HL-60/S4 (cell line): Measurements from ENCODE around the gene GRID1.

Source experiments
- in situ Hi-C: fragments of 300-500 bp; cut with MboI; formaldehyde crosslinking; loops from 2 replicates; pipeline ENCODE4 v1.14.3; 2022; ENCODE audit warnings: low sequenced_read_pairs

Gene GRID1

DNA sequence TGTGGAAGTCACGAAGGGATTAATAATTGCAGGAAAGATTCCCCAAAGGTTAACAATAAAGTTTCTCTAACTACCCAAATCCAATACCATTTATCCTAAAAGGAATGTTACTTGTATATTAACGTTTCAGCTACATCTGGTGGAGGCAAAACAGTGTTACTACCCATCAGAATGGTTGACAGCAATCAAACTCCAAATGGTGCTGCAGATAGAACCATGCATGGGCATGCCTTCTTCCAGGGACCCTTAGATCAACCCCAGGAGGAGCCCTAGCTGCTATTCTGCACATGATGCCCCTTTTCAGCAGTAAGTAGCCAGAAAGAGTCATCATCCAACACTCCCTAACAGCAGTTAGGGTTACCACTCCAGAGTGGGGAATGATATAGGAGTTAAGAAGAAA is 336.3 kb downstream of the GRID1 start:
- in situ Hi-C loops = no loop called here

DNA sequence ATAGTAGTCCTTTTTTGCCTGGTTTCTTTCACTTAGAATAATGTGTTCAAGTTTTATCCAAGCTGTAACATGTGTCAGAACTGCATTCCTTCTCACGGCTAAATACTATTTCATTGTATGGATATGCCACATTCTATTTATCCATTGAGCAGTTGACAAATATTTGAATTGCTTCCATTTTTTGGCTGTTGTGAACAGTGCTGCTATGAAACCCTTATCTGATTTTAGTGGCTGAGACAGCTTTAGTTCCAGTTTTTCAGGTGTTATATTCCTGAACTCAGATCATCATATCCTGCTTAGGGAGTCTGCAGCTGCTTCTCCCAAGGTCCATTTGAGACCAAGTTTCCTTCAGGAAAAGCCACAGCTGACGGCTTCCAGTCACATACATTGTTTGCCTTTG is 339.2 kb downstream of the GRID1 start:
- in situ Hi-C loops = no loop called here

DNA sequence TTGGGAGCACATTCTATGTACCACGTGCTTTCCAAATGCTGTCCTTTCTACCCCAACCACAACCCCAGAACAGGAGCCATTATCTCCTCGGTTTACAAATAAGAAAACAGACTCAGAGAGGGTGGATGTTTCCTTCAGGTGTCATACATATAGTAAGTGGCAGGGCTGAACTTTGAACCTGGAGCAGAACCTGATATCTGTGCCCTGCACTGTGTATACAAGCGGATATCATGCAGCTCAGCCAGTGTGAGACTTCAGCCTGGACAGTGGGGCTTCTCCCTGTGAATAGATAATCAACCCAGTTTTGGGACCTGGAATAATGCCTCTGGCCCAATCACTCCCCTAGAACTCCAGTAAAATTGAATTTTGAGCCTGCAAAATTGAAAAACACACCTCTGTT is 341.1 kb downstream of the GRID1 start:
- in situ Hi-C loops = no loop called here

DNA sequence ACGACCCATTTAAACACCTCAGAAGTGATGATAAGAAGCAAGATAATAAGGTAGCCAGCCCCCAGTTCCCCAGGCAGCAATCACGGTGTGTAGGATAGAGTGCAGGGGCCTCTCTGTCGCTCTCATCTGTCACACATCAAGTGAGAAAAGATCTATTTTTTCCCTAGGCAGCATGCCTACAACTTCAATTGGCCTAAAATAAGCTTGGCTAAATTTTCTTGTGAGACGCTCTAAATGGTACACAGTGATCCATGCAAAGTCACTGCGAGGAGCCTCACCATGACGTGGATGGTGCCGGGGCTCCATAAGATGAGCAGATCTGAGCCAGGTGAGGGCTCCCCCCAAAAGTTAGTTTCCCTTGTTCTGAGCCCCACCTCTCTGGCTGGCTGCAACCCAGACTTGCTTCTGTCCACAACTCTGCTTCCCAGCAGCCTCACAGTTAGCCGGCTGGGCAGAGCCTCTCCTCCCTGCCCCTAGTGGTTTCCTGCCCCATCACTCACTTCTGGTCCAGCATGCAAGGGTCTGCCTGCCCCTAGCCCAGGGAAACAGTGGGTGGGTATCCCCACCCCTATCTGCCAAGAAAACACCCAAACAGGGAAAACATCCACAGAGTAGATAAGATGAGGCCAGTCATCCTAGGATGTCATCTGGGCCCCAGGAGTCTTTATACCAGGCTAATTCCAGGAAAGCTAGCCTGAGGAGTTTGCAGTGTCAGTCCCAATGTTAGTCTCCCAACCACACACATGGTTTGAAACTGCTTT is 342.1 kb downstream of the GRID1 start:
- in situ Hi-C loops = no loop called here

DNA sequence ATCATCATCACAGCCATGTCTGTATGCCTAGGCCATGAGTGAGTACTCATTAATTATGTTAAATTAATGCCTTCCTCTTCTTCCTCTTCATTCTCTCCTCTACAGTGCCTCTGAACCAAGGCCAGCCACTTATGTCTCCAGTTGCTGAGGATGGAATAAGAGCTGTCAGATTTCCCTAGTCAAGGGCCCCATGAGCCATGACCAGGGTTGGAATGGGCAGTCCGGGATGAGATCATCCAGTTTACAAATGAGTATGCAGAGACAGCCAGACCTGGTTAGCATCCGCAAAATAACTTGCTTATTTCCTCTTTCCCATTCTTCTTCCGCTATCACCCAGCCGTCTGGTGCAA is 342.7 kb downstream of the GRID1 start:
- in situ Hi-C loops = no loop called here

DNA sequence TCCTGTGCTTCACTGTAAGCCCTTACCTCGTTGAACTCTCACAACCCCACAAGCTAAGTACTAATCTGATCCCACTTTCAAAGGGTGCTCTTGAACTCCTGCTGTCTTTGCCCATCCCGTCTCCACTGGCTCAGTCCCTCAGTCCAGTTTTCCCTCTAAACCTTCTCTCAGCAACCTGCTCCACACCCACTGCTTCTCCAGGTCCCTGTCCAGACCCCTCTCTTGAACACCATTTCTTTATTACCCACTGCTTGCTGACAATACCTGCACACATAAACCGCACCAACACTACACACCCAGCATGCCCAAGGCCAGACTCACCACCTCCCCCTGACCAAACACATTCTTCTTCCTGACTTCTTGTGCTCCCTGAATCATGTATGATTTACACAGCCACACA is 343.3 kb downstream of the GRID1 start:
- in situ Hi-C loops = no loop called here

DNA sequence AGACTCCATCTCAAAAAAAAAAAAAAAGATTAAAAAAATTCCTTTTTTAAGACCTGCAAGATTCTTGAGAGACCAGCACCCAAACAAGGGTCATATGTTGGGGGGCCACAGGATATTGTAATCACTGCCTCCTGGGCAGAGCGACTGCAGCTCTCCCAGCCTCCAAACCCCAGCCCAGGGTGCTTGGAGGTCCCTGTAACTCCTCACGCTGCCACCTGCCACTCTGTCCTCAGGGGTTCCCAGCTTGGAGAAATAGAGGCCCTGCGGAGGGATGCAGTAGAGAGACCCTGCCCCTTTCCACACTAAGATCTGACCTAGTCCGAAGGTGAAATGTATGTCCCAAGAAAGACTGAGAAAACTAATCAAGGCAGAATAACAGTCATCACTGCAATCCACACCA is 343.7 kb downstream of the GRID1 start:
- in situ Hi-C loops = no loop called here

DNA sequence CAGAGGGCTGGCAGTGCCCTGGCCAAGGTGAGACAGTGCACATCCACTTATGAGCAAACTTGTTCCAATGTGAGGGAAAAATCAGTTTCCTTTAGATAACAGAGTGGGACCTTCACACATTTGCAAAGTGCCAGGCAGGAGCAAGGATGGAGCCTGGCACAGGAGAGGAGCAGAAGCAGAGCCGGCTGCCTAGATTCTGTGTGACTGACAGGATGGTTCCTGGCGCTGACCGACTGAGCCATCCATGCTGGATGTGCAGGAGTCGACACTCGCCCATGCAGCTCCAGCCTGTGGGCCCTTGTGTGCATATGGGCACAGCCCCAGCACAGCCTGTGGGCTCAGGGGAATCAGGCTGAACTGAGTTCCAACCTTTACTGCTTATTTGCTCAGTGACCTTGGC is 346.5 kb downstream of the GRID1 start:
- in situ Hi-C loops = no loop called here

DNA sequence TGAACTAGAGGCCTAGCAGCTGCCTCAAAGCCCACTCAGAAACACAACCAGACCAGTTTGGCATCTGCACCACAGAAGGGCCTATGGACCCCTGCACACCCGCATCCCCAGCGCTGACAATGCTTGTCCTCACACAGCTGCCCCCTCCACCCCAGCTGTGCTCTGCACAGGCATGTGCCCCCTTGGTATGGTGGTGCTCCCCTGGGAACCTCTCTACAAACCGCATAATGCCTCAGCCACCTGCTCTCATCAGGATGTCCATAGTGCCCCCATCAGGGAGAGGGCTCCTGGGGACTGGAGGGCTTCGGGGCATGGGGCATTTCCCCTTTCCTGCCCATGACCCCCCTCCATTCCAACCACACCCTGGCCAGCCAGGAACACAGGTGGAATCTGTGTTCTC is 347.5 kb downstream of the GRID1 start:
- in situ Hi-C loops = no loop called here

DNA sequence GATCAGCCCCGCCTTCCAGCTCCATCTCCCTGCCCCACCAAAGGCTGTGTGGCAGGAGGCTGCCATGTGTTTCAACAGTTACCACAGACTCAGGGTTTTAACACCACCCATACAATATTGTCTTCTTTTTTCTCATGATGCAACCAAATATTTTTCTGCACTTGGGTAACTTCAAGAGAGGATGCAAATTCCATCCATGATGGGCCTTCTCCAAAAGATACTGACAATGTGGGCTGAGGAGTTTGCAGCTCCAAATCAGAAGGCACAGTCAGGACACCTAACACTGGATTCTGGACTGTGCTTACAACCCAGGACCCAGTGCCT is 347.9 kb downstream of the GRID1 start:
- in situ Hi-C loops = no loop called here

DNA sequence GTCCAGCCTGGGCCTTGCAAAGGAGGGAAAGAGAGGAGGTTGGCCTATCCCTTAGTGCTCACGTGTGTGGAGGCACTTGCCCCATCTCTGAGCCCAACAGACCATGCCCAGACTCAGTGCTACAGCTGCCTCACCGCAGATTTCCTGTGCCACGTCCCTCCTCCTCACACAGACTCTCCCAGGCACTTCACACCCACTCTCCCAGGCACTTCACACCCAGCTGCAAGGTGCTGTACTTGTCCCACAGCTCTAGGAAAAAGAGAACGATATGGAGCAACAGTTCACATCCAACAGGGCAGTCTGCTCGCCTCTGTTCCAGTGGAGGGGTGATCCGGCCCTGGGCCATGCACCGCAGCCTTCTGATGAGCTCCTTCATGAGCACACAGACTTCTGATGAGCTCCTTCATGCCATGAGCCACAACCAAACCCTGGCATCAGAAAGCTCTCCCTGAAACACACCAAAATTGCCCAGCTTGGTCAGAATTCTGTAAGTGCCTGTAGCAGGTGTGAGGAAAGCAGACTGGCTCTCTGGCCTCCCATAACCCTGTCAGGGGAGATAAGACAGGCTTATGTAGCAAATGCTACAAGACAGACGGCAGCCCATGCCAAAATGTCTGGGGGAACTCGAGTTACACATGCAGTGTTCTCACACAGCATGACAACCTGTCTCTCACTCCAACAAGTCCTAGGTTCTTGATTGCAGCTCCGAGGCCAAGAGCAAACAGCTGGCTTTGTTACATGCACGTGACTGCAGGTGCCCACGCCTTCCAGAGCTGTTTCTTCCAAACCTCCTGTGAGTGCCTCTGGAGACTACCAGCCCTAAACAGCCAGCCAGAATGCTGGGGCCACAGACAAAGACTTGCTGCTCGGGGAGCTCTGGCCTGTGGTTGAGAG is 348.5 kb downstream of the GRID1 start:
- in situ Hi-C loops = no loop called here

DNA sequence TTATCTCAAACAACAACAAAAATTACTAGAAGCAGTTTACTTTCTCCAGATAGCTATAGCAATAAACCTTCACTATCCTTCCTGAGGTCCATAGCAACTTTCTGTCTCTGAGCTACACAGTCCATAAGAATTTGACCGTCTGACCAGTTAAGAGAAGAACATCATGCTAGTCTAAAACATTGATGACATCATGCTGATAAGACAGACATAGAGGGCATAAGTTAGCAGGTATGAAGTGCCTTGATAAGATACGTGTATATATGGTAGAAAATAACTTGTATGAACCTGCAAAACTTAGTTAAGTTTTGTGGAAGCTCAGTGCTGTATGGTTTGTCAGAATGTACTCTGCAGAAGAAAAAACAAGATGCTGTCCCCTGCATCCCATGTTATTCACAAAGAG is 353.0 kb downstream of the GRID1 start:
- in situ Hi-C loops = no loop called here

DNA sequence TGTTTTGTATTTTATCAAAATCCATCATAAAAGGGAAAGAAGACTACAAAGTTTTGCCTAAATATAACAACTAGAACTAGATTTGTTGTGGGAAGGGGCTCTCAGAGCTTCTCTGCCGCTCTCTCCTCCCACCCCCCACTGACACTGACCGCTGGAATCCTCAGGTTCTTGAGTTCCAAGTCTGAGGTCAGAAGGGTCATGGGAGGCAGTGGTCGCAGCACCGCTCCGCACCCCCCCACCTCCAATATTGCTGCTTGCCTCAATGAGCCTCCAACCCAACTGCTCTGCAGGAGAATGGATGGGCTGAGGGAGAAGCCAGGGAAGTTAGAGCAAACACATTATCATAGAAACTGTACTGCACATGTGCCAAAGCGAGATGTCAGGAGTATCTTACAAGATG is 359.4 kb downstream of the GRID1 start:
- in situ Hi-C loops = no loop called here

DNA sequence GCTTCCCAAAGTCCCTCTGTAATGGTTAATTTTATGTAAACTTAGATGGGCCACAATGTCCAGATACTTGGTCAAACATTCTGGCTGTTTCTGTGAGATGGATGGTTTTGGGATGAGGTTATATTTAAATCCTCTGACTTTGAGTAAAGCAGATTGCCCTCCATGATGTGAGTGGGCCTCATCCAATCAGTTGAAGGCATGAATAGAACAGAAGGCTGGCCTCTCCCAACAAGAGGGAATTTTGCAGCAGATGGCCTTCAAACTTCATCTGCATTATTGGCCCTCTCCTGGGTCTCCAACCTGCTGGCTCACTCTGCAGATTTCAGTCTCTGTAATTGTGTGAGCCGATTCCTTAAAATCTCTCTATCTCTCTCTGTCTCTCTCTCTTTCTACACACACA is 362.3 kb downstream of the GRID1 start:
- in situ Hi-C loops = no loop called here

DNA sequence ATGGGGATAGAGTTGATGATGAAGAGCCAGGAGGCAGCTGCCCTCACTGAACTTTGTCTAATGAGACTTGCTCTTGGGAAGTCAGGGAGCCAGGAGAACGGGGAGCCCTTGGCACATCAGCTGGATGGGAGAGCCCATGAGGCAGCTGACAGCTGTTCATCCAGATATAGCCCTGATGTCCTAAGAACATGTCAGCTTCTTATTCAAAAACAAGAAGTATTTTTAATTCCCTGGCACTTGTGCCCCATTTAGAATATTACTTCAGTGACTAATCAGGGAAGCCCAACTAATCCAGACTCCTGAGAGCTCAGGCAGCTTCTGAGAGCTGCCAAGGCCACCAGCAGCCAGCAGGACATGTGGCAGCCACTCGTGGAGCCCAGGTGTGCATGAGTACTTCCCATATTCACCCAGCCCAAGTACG is 363.4 kb downstream of the GRID1 start:
- in situ Hi-C loops = no loop called here

DNA sequence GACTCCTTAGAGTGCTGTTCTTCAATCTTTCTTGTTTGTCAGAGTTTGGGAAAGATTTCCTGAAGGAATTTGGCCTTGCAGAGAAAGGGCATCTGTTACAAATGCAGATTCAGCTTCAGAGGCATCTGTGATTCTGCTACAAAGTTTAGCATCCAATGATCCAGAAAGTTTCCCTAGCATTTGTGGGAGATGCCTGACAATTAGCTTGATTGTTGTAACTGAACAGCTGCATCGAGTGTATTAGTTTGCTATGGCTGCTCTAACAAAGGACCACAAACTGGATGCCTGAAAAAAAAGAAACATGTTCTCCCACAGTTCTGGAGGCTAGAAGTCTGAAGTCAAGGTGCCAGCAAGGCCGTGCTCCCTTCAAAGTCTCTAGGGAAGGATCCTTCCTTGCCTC is 365.1 kb downstream of the GRID1 start:
- in situ Hi-C loops = no loop called here

DNA sequence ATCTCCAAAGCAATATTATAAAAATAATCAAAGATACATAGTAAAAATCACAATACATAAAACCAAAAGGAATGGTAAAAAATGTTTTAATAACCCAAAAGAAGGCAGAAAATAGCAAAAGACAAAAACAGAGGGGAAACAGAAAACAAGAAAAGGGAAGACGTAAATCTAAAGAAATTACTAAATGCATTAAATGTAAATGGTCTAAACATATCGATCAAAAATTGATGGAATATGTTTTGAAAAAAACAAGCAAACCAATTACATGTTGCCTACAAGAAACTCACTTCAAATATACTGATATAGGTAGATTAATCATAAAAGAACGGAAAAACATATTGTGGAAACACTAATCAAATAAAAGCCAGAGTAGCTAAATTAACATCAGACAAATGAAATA is 369.1 kb downstream of the GRID1 start:
- in situ Hi-C loops = no loop called here

DNA sequence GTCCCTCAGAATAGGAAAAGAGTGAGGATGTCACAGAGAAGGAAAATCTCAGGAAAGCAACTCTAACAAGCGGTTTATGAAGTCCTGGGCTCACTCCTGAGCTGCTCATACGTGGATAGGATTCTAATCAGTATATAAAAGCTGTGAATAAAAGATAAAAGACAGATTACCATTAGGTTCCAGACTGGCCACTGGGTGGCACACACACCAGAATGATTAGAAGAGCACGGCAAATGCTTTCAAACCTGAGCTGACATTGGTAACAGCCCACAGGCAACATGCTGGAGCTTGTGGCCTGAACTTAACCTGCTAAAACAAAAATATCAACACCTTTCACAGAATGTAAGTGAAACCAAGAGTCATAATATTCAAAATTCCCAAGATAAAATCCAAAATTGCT is 370.8 kb downstream of the GRID1 start:
- in situ Hi-C loops = no loop called here

DNA sequence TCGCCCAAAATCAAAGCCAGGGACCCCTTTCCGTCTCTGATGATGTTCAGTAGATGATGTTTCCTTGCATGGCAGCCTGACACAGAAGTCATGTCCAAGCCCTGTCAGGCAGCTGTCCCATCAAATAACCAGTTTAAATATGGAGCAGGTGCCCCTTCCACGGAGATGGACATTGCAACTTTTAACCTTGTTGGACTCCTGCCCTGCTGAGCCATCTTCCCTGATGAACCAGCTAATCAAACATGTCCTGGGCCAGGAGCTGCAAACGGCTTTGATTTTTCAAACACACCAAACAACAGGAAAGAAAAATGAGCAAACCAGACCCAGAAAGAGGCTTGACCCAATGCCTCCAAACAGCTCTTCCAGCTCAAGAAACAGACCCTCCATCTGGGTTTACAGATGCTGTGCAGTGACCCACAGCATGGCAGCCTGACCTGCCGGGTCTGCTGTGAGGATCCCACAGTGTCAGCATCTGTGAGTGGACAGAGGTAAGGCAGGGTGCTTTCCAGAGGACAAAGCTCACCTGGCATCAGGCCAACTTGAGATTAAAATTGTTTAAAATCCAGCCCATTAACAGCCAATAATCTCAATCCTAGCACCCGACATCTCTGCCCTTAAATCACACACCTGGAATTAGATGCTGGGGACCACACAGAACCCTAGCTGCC is 372.6 kb downstream of the GRID1 start:
- in situ Hi-C loops = no loop called here

DNA sequence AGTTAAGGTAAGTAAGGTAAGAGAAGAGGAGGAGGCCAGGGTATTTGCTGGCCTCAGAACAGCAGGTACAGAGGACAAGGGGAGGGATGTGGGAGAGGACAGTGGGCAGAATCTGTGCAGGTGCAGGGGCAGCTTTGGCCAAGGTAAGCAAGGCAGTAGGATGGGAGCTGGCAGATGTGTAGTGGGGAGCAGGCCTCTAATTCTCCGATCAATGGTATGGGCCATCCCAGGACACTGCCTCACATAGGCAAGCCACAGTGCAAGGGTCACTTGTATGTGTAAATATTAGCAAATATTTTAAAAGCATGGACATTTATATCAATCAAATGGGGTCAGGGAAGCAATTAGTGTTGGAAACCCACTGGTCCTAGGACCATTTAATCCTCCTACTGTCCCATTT is 373.5 kb downstream of the GRID1 start:
- in situ Hi-C loops = no loop called here

DNA sequence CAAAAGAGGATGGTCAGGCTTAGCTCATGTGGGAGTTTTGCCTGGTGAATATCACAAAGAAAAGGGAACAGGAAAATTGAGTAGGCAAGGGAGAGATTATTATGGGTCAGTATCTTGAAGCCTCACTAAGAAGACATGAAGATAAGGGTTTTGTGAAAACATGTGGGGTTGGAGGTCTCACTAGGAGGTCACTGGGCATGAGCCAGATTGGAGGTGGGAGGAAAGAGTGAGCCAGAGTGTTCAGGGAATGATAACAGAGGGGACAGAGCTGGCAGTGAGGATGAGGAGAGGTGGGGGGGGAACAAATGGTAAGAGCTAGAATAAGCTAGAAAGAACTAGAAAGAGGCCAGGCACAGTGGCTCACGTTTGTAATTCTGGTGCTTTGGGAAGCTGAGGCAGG is 374.3 kb downstream of the GRID1 start:
- in situ Hi-C loops = no loop called here

DNA sequence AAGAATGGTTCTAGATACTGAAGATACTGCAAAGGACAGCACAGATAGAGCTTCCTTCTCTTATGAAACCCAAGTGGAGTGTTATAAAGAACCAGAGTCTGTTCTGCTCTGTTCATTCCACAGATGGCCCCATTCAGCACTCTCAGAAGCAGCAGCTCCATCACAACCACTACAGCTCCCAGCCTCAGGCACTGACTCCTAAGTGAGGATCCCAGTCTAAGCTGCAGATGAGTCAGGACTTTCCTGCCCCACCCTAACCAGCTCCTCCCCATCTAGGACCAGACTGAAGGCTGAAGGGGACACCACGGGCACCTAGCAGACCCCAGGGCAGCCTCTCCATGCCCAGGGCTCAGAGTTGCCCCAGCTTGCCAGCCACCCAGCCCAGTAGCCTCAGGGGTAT is 379.8 kb downstream of the GRID1 start:
- in situ Hi-C loops = no loop called here
